NCI-H1694 treated with DMSO at 0.1 percent for 48 hours (cell line): Measurements from ENCODE around the gene ATAD3C.
"Not testable (repeated sequence)": the region's sequence is repeated elsewhere in the genome, so short reads cannot be mapped to it uniquely, and the experiment has no call there.

Experiments used
- DNase-seq: peaks from one replicate; lab custom pipeline; 2025; lab: John Stamatoyannopoulos, UW

The ATAD3C gene

DNA sequence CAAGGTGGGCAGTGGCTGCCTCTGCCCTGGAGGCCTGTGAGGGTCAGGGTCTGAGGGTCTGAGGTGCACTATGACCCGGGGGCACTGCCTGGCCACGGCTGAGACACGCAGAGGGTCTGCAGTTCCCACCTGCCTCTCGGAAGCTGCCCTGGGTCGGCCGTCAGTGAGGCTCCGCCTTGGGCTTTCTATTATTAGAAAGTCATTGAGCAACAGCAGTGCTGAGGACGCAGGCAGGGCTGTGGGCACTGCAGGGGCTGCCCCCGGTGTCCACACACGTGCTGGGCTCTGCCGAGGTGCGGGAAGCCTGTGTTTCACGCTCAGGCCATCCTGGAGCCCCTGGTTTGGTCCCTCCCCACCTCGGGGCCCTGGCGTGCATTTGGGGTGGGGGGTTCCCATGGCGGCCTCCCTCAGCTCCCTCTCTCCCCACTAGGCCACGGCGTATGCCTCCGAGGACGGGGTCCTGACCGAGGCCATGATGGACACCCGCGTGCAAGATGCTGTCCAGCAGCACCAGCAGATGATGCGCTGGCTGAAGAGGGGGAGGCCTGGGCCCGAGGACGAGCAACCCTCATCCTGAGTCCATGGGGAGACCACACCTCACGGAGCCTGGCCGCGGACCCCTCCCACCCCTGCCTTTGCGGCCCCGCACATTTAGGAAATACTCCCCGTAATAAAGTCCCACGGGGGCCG, 59.4 kb downstream of the ATAD3C start:
- DNase-seq, result not testable (repeated sequence)

GRCh38 chr1:1509465-1509850, 60.0 kb downstream of the ATAD3C start:
- DNase-seq, result not testable (repeated sequence)

GRCh38 chr1:1510912-1511532, 61.5 kb downstream of the ATAD3C start:
- DNase-seq, result no peak

- peak; percentile 94 for DNase-seq
Observed at GRCh38 chr1:1511533-1512285, 62.2 kb downstream of the ATAD3C start, which contains the start of gene ATAD3A. Gene ATAD3A, plus strand, starts transcription at chr1:1512162. Its CDS starts 107 bp downstream, at chr1:1512269.

GRCh38 chr1:1512425-1512824, 62.9 kb downstream of the ATAD3C start:
- not testable (repeated sequence) for DNase-seq

GRCh38 chr1:1513675-1514074, 64.2 kb downstream of the ATAD3C start:
- not testable (repeated sequence) for DNase-seq

DNA sequence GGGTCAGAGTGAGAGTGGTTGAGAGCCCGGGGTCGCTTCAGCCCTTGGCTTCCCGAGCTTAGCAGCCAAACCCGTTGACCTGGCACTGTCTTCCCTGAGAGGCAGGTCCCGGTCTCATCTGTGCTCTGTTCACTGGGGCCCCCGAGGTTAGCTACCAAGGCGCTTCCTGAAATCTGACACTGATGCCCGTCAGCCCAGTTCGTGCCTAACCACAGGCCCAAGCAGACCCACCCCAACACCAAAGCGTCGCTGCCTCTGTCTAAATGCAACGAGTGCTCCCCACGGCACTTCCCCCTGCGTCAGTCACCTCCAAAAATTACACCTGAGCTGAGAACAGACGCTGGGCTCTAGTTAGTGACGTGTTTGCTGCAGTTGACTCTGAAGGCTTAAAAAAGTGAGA, 64.9 kb downstream of the ATAD3C start:
- DNase-seq, result not testable (repeated sequence)

DNA sequence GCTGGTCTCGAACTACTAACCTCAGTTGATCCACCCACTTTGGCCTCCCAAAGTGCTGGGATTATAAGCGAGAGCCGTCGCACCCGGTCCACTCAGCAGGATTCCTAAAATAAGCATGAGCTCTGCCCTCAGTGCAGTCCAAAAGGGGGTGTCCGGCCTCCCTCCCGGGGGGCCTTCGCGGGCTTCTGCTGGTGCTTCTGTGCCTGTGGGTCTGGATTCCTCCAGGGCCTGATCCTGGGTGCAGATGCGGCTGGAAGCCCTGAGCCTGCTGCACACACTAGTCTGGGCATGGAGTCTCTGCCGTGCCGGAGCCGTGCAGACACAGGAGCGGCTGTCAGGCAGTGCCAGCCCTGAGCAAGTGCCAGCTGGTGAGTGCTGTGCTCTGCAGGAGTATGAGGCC, 67.4 kb downstream of the ATAD3C start:
- DNase-seq, result not testable (repeated sequence)

GRCh38 chr1:1517973-1518620, 68.6 kb downstream of the ATAD3C start:
- no peak for DNase-seq

DNA sequence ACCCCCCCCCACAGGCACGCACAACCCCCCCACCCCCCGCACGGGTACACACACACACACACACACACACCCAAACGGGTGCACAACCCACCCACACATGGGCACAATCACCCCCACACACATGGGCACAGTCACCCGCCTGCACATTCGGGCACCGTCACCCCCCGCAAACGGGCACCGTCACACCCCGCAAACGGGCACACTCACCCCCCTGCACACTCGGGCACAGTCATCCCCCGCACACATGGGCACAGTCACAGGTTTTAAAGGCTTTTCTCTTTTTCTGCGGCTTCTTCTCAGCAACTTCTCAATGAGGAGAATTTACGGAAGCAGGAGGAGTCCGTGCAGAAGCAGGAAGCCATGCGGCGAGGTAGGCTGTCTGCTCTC, 69.1 kb downstream of the ATAD3C start:
- not testable (repeated sequence) for DNase-seq
